K562 treated with DMSO at 1 percent for 48 hours (cell line): Measurements from ENCODE around the gene EPHA8. TPM values are rescaled to one million over a fixed set of nuclear protein-coding genes. Genes with fewer than 3 reads are reported as not detected.

Source experiments
- total RNA-seq: library from RNA; unstranded; fragments of 300-600 nt; gene quantifications from 2 replicates; pipeline ENCODE4 v1.2.3, GENCODE V29; 2022; ENCODE audit warnings: low replicate concordance; ENCODE audit errors: extremely low read depth

EPHA8 gene
- not detected in 2 replicates for total RNA-seq

GRCh38 chr1:22562584-22563583 lies at the start of gene EPHA8:
Gene EPHA8 (plus strand): TSS chr1:22563489. CDS start chr1:22563636, 147 bp downstream.

GRCh38 chr1:22636353-22636752 lies 73.1 kb downstream of the EPHA8 start, which contains the start of gene C1QA:
Gene C1QA (plus strand): TSS chr1:22636628. CDS start chr1:22637617, 989 bp downstream.

DNA sequence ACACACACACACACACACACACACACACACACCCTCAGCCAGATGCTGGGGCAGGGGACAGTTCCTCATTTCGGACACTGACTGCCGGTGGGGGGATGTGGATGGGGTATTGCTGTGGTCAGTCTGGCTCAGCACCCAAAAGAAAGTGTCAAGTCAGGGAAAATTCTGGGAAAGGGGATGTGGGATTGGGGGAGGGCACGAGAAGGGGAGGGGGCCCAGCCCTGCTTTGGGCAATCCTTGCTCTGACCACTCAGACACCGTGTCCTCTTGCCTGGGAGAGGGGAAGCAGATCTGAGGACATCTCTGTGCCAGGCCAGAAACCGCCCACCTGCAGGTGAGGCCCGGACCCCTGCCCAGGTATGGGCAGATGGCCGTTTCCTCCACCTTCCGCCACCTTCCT lies 80.1 kb downstream of the EPHA8 start, which contains the start of gene C1QC:
Gene C1QC, plus strand, starts transcription at position 253 of the 400 bp plus-strand sequence. CDS start 391 bp downstream, outside the sequence.

DNA sequence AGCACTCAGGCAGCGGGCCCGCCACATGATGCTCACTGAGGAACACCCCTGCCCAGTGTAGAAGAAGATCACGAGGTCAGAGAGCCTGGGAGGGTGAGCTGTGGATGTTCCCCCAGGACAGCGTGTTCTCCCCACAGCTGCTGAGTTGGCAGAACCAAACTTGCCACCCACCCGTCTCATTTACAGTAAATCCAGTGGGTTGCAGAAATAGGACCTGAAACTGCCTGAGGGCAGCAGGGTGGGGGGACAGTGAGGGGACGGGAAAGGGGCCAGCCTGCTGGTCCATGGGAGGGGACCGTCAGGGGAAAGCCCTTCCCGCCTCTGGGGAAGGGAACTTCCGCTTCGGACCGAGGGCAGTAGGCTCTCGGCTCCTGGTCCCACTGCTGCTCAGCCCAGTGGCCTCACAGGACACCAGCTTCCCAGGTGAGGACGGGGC lies 89.6 kb downstream of the EPHA8 start, which contains the start of gene C1QB:
Gene C1QB, plus strand, starts transcription at position 356 of the 436 bp plus-strand sequence. CDS start 6,227 bp downstream, outside the sequence.

Other genes starting within 250 kb of the EPHA8 start
- gene ZBTB40, start 111.6 kb upstream of the EPHA8 start, total RNA-seq: not detected in 2 replicates
- gene C1QA, start 73.1 kb downstream of the EPHA8 start, total RNA-seq: not detected in 2 replicates
- gene C1QC, start 80.1 kb downstream of the EPHA8 start, total RNA-seq: not detected in 2 replicates
- not detected in 2 replicates for gene C1QB, start 89.7 kb downstream of the EPHA8 start, total RNA-seq
- not detected in 2 replicates for gene EPHB2, start 147.3 kb downstream of the EPHA8 start, total RNA-seq